Activated CD4-positive, alpha-beta memory T cell treated with anti-CD3 and anti-CD28 coated beads for 36 hours (primary cell): ENCODE measurements around the gene ZNF497. TPM values are rescaled to one million over a fixed set of nuclear protein-coding genes. Genes with fewer than 3 reads are reported as not detected.
A peak's percentile ranks its signal among the peaks of the same experiment; 100 is the strongest.
"Not testable (repeated sequence)": the region's sequence is repeated elsewhere in the genome, so short reads cannot be mapped to it uniquely, and the experiment has no call there.

Experiments used
- CTCF ChIA-PET: fragments of 350-600 bp; sonication (Branson Sonifier 250); formaldehyde crosslinking; loops from one replicate; lab custom pipeline; 2021; ENCODE audit warnings: antibody characterized with exemption, inconsistent platforms; lab: Charles Lee
- POLR2A ChIA-PET: fragments of 350-600 bp; sonication (Branson Sonifier 250); formaldehyde crosslinking; loops from one replicate; lab custom pipeline; 2021; ENCODE audit warnings: antibody characterized with exemption; lab: Charles Lee
- DNase-seq: peaks from one replicate; pipeline ENCODE4 v3.0.0-alpha.2; 2020
- H3K27ac Mint-ChIP-seq: one replicate; pipeline ENCODE4 v1.8.0; 2021; ENCODE audit warnings: mixed read lengths
- H3K27me3 Mint-ChIP-seq: one replicate; pipeline ENCODE4 v1.8.0; 2021; ENCODE audit warnings: mixed read lengths
- H3K36me3 Mint-ChIP-seq: one replicate; pipeline ENCODE4 v1.8.0; 2021; ENCODE audit warnings: mixed read lengths
- H3K4me1 Mint-ChIP-seq: one replicate; pipeline ENCODE4 v1.8.0; 2021; ENCODE audit warnings: low read depth, mixed read lengths
- H3K4me3 Mint-ChIP-seq: one replicate; pipeline ENCODE4 v1.8.0; 2021; ENCODE audit warnings: mild to moderate bottlenecking, mixed read lengths
- H3K9me3 Mint-ChIP-seq: one replicate; pipeline ENCODE4 v1.8.0; 2021; ENCODE audit warnings: mixed read lengths
- intact Hi-C: fragments of 100-400 bp; cut with micrococcal nuclease; formaldehyde crosslinking; loops from one replicate; pipeline ENCODE4 v1.15.1; 2023
- microRNA-seq: library from miRNA; unstranded; fragments of <30 nt; microRNA quantifications from one replicate; pipeline ENCODE4 v1.2.0, GENCODE V29; 2022; ENCODE audit warnings: borderline number of aligned reads, borderline microRNAs expressed, borderline replicate concordance
- total RNA-seq, 2 experiments: library from RNA; stranded (reverse); gene quantifications; one replicate each; pipeline ENCODE4 v1.2.3, GENCODE V29; 2021

ZNF497 gene
- total RNA-seq, 2 experiments from 2014 or later, result 0.31 to 0.93 TPM

DNA sequence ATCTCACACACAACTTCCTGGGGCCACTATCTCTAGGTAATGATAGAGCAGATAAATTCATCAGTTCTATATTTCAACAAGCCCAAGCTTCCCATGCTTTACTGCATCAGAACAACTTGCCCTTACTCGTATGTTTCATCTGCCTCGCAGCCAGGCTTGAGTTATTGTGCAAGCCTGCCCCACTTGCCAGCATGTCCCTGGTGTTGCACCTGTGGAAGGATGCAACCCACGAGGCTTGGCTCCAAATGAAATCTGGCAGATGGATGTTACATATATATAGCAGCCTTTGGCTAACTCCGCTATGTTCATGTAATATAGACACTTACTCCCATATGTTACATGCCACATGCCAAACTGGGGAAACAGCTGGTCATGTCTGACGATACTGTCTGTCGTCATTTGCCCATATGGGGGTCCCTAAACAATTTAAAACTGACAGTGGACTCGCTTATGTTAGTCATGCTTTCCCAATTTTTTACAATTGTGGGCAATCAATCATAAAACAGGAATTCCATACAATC, 51.1 kb downstream of the ZNF497 start:
- intact Hi-C loops, result no loop called here
- Mint-ChIP-seq H3K9me3 (no peaks in the 10 kb centered on the region), H3K4me3 (no peak overlapping the region)

DNA sequence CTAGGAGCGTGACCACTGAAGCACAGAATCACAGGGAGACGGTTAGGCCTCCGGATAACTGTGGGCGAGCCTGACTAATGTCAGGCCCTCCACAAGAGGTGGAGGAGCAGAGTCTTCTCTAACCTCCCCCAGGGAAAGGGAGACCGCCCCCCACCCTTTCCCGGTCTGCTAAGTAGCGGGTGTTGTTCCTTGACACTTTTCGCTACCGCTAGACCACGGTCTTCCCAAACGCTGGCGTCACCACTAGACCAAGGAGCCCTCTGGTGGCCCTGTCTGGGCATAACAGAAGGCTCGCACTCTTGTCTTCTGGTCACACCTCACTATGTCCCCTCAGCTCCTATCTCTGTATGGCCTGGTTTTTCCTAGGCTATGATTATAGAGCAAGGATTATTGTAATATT, 51.9 kb downstream of the ZNF497 start:
- intact Hi-C loops, CTCF ChIA-PET, H3K9me3 Mint-ChIP-seq, H3K27me3 Mint-ChIP-seq, POLR2A ChIA-PET, H3K27ac Mint-ChIP-seq, H3K4me3 Mint-ChIP-seq: not testable (repeated sequence)
- DNase-seq, result peak; percentile 29
- peaks cover 83% of the 10 kb centered on the region for H3K36me3 Mint-ChIP-seq
- peaks cover 29% of the 10 kb centered on the region for H3K4me1 Mint-ChIP-seq

More for the DNA sequence above, 51.1 kb downstream of the ZNF497 start:
- no peak for DNase-seq
- peaks cover 23% of the 10 kb centered on the region for H3K4me1 Mint-ChIP-seq
- no peak overlapping the region for H3K27ac Mint-ChIP-seq
- H3K27me3 Mint-ChIP-seq, result no peaks in the 10 kb centered on the region
- CTCF ChIA-PET, result no interaction called here
- POLR2A ChIA-PET, result no interaction called here
- H3K36me3 Mint-ChIP-seq, result peaks cover 80% of the 10 kb centered on the region

DNA sequence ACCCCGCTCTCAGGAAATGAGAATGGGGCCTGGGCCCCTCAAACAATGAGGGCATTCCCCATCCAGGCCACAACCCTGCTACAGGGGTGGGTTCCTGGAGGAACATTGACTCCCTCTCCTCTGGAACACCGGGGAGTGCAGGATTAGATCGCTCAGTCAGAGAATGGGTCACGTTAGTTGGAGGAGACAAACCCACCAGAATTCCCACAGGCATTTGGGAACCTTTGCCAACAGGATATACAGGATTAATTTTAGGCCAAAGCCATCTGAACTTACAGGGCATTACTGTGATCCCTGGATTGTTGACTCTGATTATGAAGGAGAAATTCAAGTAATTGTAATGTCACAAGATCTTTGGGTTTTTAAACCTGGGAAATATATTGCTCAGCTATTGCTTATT, 54.8 kb downstream of the ZNF497 start:
- ChIA-PET POLR2A (no interaction called here), CTCF (interaction anchor here (2.0 kb wide), 1 partner anchor 212 kb away, joined by 8 read pairs; the partner anchor contains the start of gene ZBTB45)
- Mint-ChIP-seq H3K27ac (no peak overlapping the region), H3K4me1 (peaks cover 42% of the 10 kb centered on the region), H3K4me3 (no peak overlapping the region), H3K36me3 (peaks cover 65% of the 10 kb centered on the region), H3K9me3 (no peaks in the 10 kb centered on the region), H3K27me3 (no peaks in the 10 kb centered on the region)
- DNase-seq, result no peak
- intact Hi-C loops, result no loop called here

DNA sequence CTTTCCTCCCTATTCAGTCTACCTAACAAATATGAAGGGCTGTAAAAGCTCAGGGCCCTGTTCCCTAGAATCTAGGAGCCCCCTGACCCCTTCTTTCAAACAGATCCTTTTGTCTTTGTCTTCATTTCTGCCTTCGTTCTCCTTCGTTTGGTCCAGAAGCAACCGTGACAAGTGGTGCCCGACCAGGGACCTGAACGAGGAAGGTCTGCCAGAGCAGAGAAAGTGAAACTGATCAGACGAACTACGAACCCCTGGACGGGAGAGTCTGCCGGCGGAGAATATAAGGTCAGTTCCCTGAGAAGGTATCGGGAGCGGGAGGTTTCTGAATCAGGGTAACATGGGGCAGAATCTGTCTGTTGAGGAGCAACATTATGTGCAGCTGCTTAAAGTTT, 56.6 kb downstream of the ZNF497 start:
- peaks cover 60% of the 10 kb centered on the region for H3K36me3 Mint-ChIP-seq
- ChIA-PET CTCF (interaction anchor here (0.6 to 2.0 kb wide), 4 partner anchors 15 to 214 kb away, joined by 3 to 8 read pairs (median 3); partner anchors contain the start of gene ZBTB45), POLR2A (interaction anchor here (2.5 kb wide), 1 partner anchor 56 kb away, joined by 6 read pairs; the partner anchor contains the start of gene ZNF497)
- peak overlapping the region; percentile 92 for H3K27ac Mint-ChIP-seq
- no peak for DNase-seq
- peaks cover 42% of the 10 kb centered on the region for H3K4me1 Mint-ChIP-seq
- H3K9me3 Mint-ChIP-seq, result no peaks in the 10 kb centered on the region
- intact Hi-C loops, result loop anchor here (1.0 to 2.0 kb wide), 10 partner anchors 20 to 266 kb away; partner anchors contain the start of genes RPS5, TRIM28, ZNF132 and ZNF497
- no peaks in the 10 kb centered on the region for H3K27me3 Mint-ChIP-seq
- H3K4me3 Mint-ChIP-seq, result peak overlapping the region; percentile 89

DNA sequence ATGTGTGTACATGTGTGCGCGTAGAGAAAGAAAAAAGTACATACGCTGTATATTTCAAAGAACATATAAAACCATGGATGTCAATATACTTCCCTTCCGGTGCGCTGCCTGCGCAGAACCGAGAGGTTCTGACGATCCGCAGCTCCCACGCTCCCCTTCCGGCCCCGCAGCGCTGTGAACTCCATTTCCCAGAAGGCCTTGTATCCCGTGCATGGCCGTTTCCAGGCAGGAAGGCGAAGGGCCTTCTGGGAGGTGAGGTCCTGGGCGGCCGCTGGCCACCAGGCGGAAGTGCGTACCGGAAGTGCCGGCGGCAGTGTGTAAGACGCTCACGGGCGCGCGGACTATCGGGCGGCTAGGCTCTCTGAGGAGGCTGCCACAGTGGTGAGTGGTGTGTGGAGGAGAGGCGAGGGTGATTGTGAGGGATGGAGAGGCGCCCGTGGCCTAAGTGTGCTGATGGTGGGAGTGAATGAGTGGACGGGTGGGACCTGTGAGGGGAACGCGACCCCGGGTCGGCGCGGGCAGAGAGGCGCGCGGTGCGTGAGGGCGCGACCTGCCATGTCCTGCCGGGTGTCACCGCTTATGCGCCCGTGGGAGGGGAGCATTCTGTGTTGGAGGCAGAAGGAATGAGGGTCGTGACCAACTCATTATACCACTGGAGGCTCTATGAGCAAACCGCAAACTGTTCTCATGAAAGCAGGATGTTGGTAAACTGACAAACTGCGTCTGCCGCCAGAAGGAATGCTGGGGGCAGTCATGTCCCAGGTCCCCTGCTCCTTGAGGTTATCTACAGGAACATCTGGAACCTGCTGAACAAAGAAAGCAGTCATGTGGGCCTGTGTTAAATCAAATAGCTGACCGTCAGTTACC, 57.3 kb downstream of the ZNF497 start, which contains the start of gene ERVK3-1:
Gene ERVK3-1, plus strand, starts transcription at position 313 of the 867 bp plus-strand sequence. CDS start 6,792 bp downstream, outside the sequence.
- intact Hi-C loops, result loop anchor here (1.0 to 2.0 kb wide), 10 partner anchors 21 to 267 kb away; partner anchors contain the start of genes RPS5, TRIM28, ZNF132 and ZNF497
- peaks cover 42% of the 10 kb centered on the region for H3K4me1 Mint-ChIP-seq
- H3K9me3 Mint-ChIP-seq, result no peaks in the 10 kb centered on the region
- H3K4me3 Mint-ChIP-seq, result peak within 1 kb of the TSS; percentile 89
- H3K27ac Mint-ChIP-seq, result peak within 1 kb of the TSS; percentile 92
- no peaks in the 10 kb centered on the region for H3K27me3 Mint-ChIP-seq
- peaks cover 60% of the 10 kb centered on the region for H3K36me3 Mint-ChIP-seq
- ChIA-PET CTCF (interaction anchor here (0.6 to 1.1 kb wide), 7 partner anchors 16 to 215 kb away, joined by 3 read pairs; partner anchors contain the start of genes ZBTB45 and ZNF132), POLR2A (interaction anchor here (0.7 to 2.5 kb wide), 2 partner anchors 57 to 161 kb away, joined by 3 to 6 read pairs; partner anchors contain the start of genes ZNF324 and ZNF497)
- DNase-seq, result peak; percentile 97

DNA sequence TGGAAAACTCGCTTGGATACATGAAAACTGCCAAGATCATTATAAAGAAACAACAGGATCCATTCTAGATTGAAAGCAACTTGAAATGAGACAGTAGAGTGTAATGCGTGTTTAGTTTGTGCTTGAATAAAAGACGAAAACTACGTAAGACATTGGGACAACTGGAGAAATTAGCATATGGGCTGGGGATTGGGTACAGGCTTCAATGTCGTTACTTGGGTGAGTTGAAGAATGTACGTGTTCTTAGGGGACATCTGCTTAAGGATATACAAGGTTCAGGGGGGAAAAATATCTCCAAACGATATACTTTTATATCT, 57.8 kb downstream of the ZNF497 start:
- peaks cover 42% of the 10 kb centered on the region for H3K4me1 Mint-ChIP-seq
- ChIA-PET CTCF (interaction anchor here (0.6 to 1.0 kb wide), 3 partner anchors 17 to 215 kb away, joined by 3 read pairs; partner anchors contain the start of genes ZBTB45 and ZNF132), POLR2A (interaction anchor here (0.7 to 2.5 kb wide), 2 partner anchors 58 to 162 kb away, joined by 3 to 6 read pairs; partner anchors contain the start of genes ZNF324 and ZNF497)
- intact Hi-C loops, result loop anchor here (1.0 to 2.0 kb wide), 10 partner anchors 22 to 268 kb away; partner anchors contain the start of genes RPS5, TRIM28, ZNF132 and ZNF497
- no peaks in the 10 kb centered on the region for H3K9me3 Mint-ChIP-seq
- no peak for DNase-seq
- peak overlapping the region; percentile 89 for H3K4me3 Mint-ChIP-seq
- peaks cover 63% of the 10 kb centered on the region for H3K36me3 Mint-ChIP-seq
- no peaks in the 10 kb centered on the region for H3K27me3 Mint-ChIP-seq
- peak overlapping the region; percentile 92 for H3K27ac Mint-ChIP-seq

Small RNA genes lying within 50 kb of the gene (microRNA-seq; reads per million reads assigned to microRNA genes)
- not detected for gene MIR4754
- not detected for gene MIR6806

Other genes starting within 250 kb of the ZNF497 start
- gene ZNF329, start 212.0 kb downstream of the ZNF497 start, total RNA-seq, result 1 to 10 TPM; 4.2 to 4.4 TPM
- gene ZNF274, start 179.7 kb downstream of the ZNF497 start, total RNA-seq, result 10 to 100 TPM; 19.1 to 19.6 TPM
- 10 to 100 TPM; 39.6 to 45.4 TPM for gene ZNF544, start 133.8 kb downstream of the ZNF497 start, total RNA-seq
- gene ZNF8, start 83.8 kb downstream of the ZNF497 start, total RNA-seq, result 1 to 10 TPM; 3.7 to 3.9 TPM
- 10 to 100 TPM; 37.1 to 42.3 TPM for gene ERVK3-1, start 57.4 kb downstream of the ZNF497 start, total RNA-seq
- 1 to 10 TPM; 3.1 to 3.3 TPM for gene ZSCAN22, start 35.8 kb downstream of the ZNF497 start, total RNA-seq
- 10 to 100 TPM in 1 of 2 experiments, 1 to 10 TPM in 1; 9.9 to 12.9 TPM for gene A1BG, start 9.3 kb downstream of the ZNF497 start, total RNA-seq
- gene ZNF837, start 18.3 kb upstream of the ZNF497 start, total RNA-seq, result 1 to 10 TPM; 2.1 to 2.4 TPM
- gene RPS5, start 24.5 kb upstream of the ZNF497 start, total RNA-seq, result 1,000 to 10,000 TPM; 1,415 to 1,438 TPM
- under 1 TPM; 0.21 to 0.31 TPM for gene RNF225, start 32.9 kb upstream of the ZNF497 start, total RNA-seq
- 10 to 100 TPM in 1 of 2 experiments, 1 to 10 TPM in 1; 8.3 to 10.7 TPM for gene ZNF584, start 45.9 kb upstream of the ZNF497 start, total RNA-seq
- gene ZNF132, start 77.4 kb upstream of the ZNF497 start, total RNA-seq, result 1 to 10 TPM; 3.1 to 3.6 TPM
- 1 to 10 TPM; 7.7 to 7.8 TPM for gene ZNF324B, start 88.9 kb upstream of the ZNF497 start, total RNA-seq
- 1 to 10 TPM; 7.0 to 8.3 TPM for gene ZNF324, start 104.3 kb upstream of the ZNF497 start, total RNA-seq
- gene ZNF446, start 113.6 kb upstream of the ZNF497 start, total RNA-seq, result 1 to 10 TPM; 6.4 to 7.5 TPM
- 10 to 100 TPM; 16.7 to 17.0 TPM for gene SLC27A5, start 149.2 kb upstream of the ZNF497 start, total RNA-seq
- 1 to 10 TPM; 9.9 to 10.0 TPM for gene ZBTB45, start 157.1 kb upstream of the ZNF497 start, total RNA-seq
- 100 to 1,000 TPM; 404 to 408 TPM for gene TRIM28, start 181.3 kb upstream of the ZNF497 start, total RNA-seq
- gene CHMP2A, start 192.4 kb upstream of the ZNF497 start, total RNA-seq, result 100 to 1,000 TPM; 120 to 122 TPM
- 100 to 1,000 TPM; 107 to 111 TPM for gene UBE2M, start 195.9 kb upstream of the ZNF497 start, total RNA-seq
- 10 to 100 TPM; 13.3 to 14.4 TPM for gene MZF1, start 210.6 kb upstream of the ZNF497 start, total RNA-seq